ENCODE data around the gene NDUFS8.

NDUFS8 gene

GRCh38 chr11:68052137-68052873 lies 21.8 kb downstream of the NDUFS8 start:
- no peak for DNase-seq

- no peak for DNase-seq
These were observed 22.6 kb downstream of the NDUFS8 start for GRCh38 chr11:68053117-68053516.

DNA sequence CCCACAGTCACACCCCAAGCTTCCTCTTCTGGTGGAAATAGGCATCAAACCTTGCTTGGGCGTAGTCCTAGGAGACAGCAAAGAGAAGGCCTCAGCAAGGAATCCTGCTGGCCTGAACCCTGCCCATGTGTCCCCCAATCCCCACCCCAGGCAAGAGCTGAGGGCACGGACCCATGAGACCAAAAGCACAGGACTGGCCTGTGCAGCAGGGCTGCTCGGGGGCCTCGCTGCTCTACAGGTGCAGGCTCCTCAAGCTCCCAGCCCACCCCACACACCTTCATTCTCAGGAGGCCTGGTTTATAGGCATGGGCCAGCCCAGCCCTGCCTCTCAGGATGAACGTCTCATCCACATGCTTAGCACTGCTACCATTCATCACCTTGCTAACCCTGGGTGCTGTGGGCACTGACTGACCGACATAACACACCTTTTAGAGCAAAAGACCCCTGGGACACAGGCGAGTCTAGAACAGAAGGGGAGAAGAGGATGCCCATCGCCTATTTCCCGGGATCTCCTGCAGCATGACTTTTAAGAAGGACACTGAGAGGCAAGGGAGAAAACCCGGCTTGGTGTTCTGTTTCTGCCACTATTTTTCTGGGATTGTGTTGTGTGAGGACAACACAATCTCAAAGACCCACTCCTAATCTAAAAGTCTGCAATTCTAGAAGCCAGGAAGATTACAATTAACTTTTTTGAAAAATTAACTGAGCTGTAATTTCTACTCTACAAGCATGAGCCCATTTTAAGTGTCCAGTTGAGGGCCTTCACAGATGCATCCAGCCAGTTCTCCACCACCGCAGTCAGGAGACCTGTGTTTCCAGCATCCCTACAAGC lies 23.7 kb downstream of the NDUFS8 start:
- DNase-seq, result no peak

DNA sequence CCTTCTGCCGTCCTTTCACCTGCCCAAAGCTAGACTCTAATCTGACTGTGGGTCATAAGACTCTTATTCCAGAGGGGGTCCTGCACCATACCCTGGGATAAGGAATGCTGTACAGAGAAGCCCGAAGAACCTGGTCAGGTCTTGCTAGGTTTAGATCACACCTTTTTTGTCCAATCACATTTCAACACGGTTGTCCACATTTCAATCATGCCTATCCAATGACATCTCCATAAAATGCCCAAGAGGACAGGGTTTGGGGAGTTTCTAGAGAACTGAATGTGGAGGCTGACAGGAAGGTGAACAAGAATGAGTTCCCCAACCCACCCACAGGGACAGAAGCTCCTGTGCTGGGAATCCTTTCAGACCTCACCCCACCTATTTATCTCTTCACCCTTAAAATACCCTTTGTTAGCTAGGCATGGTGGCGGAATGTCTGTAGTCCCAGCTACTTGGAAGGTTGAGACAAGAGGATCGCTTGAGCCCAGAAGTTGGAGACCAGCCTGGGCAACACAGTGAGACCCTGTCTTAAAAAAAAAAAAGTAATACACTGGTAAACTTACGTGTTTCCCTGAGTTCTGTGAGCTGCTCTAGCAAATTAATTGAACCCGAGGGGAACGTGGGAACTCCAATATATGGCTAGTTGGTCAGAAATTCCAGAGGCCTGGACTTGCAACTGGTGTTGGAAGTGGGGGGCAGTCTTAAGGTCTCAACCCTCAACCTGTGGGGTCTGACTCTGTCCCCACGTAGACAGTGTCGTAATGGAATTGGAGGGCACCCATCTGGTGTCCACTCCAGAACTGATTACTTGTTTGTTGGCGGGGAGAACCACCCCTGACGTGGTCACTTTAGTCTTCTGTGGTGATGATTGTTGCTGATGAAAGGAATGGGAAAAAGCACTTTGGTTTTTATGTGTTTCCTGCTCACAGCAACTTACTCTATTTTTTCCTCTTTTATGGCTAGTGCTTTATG lies 26.1 kb downstream of the NDUFS8 start:
- DNase-seq, result no peak

DNA sequence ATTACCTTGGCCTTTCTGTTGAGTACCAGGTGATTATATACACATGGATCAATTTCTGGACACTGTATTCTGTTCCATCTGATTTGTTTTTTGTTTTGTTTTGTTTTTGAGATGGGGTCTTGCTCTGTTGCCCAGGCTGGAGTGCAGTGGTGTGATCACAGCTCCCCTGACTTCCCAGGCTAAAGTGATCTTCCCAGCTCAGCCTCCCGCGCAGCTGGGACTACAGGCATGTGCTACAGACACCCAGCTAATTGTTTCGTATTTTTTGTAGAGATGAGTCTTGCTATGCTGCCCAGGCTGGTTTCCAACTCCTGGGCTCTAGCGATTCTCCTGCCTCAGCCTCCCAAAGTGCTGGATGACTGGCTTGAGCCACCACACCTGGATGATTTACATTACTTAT lies 27.3 kb downstream of the NDUFS8 start:
- DNase-seq, result no peak

DNA sequence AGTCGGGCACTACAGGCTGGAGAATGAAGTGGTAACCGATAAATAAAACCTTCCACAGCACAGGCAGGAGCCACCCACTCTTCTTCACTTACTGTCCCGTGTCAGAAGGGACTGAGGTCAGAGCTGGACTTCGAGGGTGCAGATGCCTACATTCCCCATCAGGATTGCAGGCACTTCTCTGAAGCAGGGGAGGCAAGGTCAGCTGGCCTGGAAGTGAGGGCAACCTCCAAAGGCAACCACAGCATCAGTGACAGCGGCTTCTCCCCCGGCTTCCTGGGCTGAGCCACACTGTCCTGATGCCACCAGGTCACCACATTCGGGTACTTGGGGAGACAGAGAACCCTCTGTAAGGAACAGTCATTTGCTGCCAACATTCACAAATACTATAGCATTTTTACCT lies 31.0 kb downstream of the NDUFS8 start:
- DNase-seq, result no peak

DNA sequence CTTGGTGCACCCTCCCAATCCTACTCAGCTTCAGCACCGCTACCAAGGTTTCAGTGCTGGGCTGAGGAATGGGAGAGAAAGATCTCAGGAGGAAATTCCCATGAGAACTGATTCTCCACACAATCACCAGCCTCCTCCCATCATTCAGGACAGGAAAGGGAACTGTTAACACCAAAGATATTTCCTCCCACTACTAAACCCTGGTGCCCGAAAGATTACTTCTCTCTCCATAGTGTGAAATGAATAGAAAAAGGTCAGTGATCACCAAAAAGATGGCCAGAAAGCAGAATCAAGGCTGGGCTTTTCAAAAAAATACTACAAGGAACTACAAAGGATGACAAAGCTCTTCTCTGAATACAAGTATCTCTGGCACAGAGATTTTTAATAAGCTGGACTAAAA lies 34.4 kb downstream of the NDUFS8 start:
- DNase-seq, result no peak

DNA sequence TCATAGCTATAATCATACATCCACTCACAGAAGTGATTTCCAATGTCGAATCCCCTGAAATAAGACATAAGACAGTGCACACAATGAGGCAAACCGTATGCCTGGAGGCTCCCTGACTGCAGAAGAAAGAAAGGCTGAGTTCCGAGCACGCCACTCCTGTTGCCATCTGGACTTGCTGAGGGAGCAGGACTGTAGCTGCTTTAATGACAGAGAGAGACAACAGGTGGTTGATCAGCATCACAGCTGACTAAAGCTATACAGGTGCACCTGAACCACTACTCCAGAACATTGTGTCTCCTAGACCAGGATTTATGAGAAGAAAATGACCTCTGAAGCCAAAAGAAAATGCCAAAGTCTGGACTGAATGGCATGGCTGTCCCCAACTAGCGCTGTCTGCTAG lies 35.4 kb downstream of the NDUFS8 start:
- DNase-seq, result no peak

GRCh38 chr11:68066742-68067141 lies 36.3 kb downstream of the NDUFS8 start:
- no peak for DNase-seq

DNA sequence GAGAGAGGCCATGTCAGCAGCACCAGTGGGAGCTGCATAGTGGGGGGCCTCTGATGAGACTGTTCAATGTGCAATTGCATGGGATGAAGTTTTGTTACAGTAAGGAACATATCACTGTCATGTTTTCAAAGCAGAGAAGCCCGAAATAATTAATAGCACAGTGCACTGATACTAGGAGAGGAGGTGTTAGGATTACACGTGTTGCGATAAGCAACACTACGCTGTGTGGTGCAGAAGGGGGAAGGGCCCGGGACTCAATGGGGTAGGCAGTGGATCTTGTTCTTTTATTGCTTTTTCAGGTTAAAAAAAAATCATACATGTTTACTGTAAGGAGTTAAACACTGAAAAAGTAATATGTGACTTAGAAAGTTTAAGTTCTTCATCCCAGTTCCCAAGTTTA lies 37.5 kb downstream of the NDUFS8 start:
- no peak for DNase-seq

DNA sequence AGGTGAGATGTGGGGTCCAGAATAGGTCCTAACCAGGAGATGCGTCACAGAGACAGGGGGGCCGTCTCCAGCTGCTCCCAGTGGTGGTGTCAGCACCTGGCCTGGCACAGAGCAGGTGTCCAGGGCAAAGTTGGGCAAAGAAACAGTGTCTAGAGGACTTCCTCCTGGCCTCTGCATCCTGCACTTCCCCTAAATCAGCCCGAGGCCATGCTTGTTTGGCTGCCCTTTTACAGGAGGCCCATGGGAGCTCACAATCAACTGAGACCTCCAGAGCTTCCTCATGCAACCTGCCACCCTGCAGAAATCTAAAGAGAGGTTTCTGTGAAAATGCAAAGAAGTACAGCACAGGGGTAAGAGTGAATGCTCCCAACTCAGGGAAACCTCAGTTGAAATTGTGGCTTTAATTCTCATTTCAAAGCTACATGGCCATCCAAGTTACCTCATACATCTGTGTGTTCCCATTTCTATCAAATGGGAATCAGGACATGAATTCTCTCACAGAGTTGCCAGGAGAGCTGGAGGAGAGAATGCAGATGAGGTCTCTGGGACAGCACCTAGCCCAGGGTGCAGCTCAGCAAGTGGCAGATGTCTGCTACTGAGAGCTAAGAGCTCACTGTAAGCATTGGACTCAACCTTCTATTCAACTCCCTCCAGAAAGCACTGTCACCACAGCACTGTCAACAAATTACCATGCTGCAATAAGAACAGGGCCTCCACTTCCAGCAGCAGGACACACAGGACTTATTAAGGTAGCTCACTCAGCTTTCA lies 41.0 kb downstream of the NDUFS8 start:
- no peak for DNase-seq

DNA sequence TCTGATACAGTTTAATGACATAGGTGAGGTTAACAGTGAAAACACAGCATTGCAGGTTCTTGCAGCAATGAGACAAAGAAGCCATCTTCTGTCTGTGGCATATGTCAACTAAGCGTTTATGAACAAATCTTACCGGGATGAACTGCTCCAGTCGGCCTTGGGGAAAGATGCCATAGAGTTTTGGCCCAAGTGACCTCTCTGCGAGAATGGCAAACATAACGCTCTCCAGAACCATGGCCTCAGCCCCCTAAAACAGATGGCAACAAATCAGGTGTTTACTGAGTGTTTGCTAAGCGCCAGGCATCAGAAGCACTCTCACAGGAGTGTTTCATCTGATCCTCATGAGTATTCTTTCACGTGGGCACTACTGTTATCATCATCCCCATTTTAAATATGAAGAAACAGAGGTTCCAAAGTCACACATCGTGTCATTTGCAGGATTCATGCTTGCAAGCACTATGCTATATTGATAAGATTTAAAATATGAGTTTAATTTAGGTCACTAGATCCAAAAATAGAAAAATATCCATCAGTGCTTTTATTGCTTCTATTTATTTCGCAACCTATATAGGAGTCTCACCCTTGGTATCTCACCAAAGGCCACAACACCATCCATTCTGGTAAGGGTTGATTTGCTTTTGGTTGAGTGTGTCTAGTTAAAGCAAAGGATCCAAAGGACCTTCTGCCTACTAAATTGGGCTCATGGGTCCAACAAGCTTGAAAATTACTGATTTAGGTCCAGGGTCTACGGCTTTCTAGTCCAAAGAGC lies 44.3 kb downstream of the NDUFS8 start:
- no peak for DNase-seq

DNA sequence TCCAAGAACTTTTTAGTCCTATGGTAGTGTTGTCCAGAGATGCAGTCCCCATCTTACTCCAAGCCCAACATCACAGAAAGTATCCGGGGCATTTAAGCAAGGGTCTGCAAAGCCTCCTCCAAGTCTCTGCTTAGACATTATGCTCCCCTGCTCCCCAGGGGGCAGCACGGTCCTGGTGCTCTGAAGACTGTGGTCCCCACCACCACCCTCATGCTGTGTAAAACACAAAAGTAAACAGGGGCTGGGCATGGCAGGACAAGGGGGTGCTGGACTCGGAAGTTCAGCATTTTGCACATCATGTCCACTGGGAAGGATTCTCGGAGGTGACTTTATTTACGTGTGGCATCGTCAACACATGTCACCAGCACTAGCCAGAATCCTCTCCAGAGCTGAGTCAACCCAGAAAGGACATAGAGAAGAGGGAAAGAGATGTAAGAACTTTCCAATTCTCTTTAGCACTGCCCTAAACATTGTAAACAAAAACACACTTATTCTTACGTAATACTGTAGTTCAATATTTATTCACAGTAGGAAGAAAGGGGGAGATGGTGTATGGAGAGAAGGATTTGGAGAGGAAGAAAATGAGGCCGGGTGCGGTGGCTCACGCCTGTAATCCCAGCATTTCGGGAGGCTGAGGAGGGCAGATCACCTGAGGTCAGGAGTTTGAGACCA lies 46.0 kb downstream of the NDUFS8 start:
- peak; percentile 54 for DNase-seq

- no peak for DNase-seq
These were observed 47.4 kb downstream of the NDUFS8 start for GRCh38 chr11:68077617-68078582.

DNA sequence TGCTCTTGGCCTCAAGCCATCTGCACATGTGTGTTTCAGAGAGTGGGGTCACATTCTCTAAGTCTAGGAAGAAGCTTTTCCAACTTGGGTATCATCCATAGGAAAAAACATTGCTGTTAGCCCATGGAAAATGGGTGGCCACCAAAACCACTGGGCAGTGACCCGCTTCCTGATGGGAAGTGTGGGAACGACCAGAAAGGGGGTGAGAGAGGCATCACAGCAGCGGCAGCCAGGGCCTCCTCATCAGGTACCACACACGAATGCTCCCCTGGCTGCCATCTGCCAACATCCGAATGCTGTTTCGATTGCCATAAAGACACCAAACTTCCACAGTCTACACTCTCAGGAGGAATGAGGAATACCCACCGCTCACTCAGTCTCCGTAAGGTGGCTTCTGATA lies 50.4 kb downstream of the NDUFS8 start:
- no peak for DNase-seq

GRCh38 chr11:68081691-68082090 lies 51.2 kb downstream of the NDUFS8 start:
- no peak for DNase-seq

DNA sequence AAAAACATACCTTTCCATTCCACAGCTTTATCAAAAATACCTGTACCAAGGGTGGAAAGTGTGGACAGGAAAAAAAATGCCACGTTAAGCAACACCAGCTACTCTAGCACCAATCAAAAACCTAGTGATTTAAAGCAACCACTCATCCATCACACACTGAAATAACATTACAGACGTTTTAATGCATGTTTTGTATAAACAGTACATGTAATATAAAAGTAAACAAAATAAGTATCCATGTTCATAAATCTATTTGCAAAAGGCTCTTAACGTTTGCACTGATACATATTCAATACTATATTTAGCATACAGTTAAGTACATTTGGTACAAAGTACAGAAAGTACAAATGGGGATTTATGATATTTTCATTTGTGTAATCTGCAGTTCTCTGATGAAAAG lies 52.0 kb downstream of the NDUFS8 start:
- DNase-seq, result no peak

GRCh38 chr11:68083517-68083916 lies 53.0 kb downstream of the NDUFS8 start:
- DNase-seq, result no peak
